ENCODE data around the gene MYO7B.

DNA sequence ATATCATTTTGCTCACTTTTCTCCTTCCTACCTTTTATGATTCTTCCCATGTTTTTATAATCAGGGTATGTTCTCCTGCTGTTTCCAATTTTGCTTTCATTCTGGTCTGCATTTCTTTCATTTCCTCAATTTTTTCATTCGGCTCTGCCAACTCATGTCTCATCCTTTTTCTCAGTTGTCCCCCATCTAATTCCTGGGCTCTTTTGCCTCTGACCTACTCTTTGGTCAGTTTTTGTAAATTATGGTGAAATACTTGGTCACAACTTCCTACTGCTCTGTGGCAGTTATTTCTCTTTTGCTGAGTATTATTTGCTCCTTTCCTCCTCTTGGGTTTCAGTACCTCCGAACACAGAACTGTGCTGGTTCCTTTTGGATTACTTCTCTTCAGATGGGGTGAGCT, 27.5 kb downstream of the MYO7B start:
- TF ChIP-seq, protein P1, sequence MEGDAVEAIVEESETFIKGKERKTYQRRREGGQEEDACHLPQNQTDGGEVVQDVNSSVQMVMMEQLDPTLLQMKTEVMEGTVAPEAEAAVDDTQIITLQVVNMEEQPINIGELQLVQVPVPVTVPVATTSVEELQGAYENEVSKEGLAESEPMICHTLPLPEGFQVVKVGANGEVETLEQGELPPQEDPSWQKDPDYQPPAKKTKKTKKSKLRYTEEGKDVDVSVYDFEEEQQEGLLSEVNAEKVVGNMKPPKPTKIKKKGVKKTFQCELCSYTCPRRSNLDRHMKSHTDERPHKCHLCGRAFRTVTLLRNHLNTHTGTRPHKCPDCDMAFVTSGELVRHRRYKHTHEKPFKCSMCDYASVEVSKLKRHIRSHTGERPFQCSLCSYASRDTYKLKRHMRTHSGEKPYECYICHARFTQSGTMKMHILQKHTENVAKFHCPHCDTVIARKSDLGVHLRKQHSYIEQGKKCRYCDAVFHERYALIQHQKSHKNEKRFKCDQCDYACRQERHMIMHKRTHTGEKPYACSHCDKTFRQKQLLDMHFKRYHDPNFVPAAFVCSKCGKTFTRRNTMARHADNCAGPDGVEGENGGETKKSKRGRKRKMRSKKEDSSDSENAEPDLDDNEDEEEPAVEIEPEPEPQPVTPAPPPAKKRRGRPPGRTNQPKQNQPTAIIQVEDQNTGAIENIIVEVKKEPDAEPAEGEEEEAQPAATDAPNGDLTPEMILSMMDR (IDR thresholded peaks at IDR 0.05; ENCODE audit: poor library complexity), result no peak
- TF ChIP-seq EZH2 (IDR thresholded peaks at IDR 0.05; ENCODE audit: borderline replicate concordance), result no peak
- no peak for TF ChIP-seq EZH2phosphoT487 (IDR thresholded peaks at IDR 0.05; ENCODE audit: low read depth, severe bottlenecking, unreplicated experiment)

Data from hepatocyte (in vitro differentiated cells).